Renal pelvis (tissue), 4 donors: ENCODE results near the gene IL12RB1. TPM values are rescaled to one million over a fixed set of nuclear protein-coding genes. Genes with fewer than 3 reads are reported as not detected.
A peak's percentile ranks its signal among the peaks of the same experiment; 100 is the strongest.
"Not testable (repeated sequence)": the region's sequence is repeated elsewhere in the genome, so short reads cannot be mapped to it uniquely, and the experiment has no call there.

Experiments used
- DNase-seq: peaks from one replicate; pipeline ENCODE4 v3.0.0-alpha.2; 2013
- polyA plus RNA-seq, 3 donors: library from polyadenylated mRNA; unstranded; fragments of 120-200 nt; gene quantifications; one replicate each; pipeline ENCODE4 v1.2.1, GENCODE V29; 2013; ENCODE audit not compliant: insufficient read length in 3 of 3

IL12RB1 gene
- polyA plus RNA-seq, 3 donors = 0.18 to 0.27 (median 0.24) TPM

GRCh38 chr19:18089726-18090125, 3.0 kb upstream of the IL12RB1 start:
- DNase-seq = no peak

GRCh38 chr19:18089096-18089541, 2.4 kb upstream of the IL12RB1 start:
- not testable (repeated sequence) for DNase-seq

GRCh38 chr19:18085702-18086457, 854 bp downstream of the IL12RB1 start:
- no peak for DNase-seq

DNA sequence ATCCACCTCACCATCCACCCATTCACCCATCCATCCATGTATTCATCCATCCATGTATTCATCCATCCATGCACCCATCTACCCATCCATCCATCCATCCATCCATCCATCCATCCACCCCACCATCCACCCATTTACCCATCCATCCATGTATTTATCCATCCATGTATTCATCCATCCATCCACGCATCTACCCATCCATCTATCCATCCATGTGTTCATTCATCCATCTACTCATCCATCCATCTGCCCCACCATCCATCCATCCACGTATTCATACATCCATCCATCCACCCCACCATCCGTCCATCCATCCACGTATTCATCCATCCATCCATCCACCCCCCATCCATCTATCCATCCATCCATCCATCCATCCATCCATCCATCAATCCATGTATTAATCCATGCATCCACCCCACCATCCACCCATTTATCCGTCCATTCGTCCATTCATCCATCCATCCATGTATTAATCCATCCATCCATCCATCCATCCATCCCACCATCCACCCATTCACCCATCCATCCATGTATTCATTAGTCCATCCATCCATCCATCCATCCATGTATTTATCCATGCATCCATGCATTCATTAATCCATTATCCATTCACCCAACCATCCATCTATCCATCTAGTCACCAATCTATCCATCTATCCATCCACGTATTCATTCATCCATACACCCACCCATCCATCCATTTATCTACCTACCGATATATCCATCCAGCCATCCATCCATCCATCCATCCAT, 2.6 kb downstream of the IL12RB1 start:
- DNase-seq = no peak

DNA sequence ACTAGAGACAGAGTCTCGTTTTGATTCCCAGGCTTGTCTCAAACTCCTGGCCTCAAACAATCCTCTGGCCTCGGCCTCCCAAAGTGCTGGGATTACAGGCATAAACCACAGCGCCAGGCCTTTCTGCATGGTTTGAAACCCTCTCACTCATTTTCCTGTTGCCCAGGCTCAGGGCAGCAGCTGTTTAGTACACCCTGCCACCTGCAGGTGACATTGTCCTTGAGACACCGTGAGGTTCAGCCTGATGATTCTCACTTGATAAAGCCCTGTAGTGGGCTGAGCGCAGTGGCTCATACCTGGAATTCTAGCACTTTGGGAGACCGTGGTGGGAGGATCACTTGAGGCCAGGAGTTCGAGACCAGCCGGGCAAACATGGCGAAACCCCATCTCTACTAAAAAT, 12.5 kb downstream of the IL12RB1 start:
- no peak for DNase-seq

DNA sequence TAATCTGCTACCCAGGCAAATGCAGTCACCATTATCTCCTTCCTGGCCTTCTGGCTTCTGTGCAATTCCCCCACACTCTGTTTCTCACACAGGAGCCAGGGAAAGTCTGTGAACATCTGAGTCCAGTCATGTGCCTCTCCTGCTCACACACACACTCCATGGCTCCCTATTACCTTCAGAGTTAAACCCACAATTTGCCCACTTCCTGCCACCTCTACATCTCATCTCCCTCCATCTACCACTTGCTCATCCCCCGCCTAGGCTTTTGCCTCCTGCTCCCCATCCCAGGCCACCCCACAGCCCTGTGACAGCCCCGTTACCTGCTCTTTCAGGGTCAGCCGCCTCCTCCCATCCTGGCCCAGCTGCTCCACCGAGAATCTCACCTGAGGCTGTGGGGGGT, 13.5 kb downstream of the IL12RB1 start:
- DNase-seq = no peak

GRCh38 chr19:18072335-18072734, 14.4 kb downstream of the IL12RB1 start:
- DNase-seq = no peak

DNA sequence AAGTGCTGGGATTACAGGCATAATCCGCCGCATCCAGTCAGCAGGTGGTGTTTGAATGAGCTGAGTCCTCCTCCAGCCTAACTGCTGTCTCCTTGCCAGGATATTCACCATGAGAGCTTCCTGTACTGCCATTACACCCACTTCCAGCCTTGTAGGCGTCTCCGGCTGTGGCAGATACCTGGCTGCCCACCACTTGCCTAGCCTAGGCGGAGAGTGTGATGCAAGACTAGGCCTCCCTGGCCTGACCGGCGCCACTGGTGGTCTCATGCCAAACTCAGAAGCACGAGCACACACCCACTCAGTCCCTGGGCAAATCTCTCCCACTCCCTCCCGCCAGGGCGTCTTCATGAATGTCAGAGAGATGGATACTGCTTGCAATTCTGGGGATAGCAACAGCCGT, 16.6 kb downstream of the IL12RB1 start:
- DNase-seq = no peak

DNA sequence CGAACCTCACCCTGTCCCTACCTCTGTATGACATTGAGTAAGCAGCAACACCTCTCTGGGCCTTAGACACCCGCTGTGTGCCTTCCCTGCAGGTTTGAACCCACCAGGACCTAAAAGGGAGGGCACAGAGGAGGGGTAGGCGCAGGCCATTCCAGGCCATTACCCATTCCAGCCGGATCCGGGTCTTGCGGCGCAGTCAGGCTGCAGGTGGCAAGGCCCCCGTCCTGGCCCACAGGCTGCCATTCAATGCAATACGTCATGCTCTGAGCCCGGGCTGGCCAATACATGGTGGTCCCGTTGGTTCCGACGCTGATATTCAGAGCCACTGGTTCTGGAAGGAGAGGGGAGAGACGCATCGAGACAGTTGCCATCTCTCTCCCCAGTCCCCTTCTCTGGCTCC, 17.4 kb downstream of the IL12RB1 start:
- no peak for DNase-seq

DNA sequence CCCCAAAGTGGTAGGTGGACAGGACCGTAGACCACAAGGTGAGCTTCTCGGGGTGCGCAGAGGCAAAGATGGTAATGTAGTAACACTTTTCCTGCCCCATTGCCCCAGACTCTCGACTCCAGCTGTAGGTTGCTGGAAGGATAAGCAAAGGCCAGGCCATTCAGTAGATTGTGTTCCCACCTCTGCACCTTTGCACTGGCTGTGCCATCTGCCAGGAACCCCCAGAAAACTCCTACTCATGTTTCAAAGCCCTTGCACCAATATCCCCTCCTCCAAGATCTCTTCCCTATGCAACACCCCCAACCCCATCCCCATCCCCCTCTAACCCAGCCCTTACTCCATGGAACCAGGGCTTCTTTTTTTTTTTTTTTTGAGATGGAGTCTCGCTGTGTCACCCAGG, 18.3 kb downstream of the IL12RB1 start:
- no peak for DNase-seq

GRCh38 chr19:18065173-18065495, 21.6 kb downstream of the IL12RB1 start:
- no peak for DNase-seq

DNA sequence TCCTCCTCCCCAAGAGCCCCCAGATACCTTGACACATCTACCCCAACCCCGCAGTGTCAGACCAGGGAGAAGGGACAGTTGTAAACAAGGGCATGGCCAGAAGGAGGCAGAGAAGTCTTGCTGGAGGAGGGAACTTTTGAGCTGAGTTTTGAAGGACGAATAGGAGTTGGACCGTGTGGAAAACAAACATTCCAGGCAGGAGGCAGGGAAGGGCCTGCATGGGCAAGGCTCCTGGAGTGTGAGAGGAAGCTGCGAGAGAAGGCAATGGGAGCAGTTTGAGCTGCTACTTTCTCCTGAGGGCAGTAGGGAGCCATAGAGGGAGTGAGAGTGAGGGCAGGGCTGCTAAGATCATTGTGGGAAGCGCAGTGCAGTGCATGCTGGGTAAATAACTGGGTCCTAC, 23.3 kb downstream of the IL12RB1 start:
- DNase-seq = no peak

DNA sequence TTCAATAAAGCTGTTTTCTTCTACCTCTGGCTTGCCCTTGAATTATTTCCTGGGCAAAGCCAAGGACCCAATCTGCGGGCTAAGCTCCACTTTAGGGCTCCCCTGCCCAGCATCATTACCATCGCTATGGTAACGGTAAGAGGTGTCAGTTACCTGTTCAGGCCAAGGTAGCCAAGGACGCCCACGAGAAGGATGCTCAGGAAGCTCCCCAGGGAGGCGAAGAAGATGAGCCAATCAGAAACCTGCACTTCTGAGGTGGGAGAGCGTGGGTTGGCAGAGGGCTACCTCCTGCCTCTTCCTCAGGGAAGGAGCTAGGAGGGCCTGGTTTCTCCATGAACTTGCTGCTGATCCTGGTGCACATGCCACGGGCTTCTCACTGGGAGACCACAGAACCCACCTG, 24.7 kb downstream of the IL12RB1 start:
- no peak for DNase-seq

DNA sequence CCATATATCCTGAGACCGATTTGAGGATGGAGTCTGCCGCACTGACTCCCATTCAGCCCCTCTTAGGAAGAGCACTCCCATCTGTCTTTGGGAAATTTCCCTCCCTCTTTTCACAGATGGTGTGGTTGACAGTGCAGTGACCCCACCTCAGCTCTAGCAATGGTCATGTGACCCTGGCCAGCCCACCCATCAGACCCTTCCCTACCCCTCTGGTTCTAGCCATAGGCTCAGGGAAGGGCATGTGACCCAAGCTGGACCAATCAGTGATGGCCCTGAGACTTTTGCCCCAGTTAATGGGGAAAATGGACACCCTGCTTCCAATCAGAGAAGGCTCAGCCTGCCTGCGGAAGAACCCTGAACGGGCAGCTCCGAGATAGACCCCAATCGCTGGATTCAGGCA, 26.3 kb downstream of the IL12RB1 start:
- DNase-seq = no peak

DNA sequence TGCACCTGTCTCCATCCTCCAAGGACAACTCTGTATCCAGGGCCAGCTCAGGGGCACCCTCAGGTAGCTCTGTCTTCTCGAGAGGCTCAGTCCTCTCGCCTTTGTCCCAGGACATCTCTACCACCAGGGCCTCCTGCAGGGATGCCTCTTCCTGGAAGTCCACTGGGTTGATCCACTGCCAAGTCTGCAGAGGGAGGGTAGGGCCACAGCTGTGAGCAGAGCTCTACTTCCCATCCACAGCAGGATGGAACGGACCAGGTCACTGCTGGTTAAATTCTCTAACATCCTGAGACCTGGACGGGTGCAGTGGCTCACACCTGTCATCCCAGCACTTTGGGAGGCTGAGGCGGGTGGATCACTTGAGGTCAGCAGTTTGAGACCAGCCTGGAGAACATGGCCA, 26.8 kb downstream of the IL12RB1 start:
- no peak for DNase-seq

DNA sequence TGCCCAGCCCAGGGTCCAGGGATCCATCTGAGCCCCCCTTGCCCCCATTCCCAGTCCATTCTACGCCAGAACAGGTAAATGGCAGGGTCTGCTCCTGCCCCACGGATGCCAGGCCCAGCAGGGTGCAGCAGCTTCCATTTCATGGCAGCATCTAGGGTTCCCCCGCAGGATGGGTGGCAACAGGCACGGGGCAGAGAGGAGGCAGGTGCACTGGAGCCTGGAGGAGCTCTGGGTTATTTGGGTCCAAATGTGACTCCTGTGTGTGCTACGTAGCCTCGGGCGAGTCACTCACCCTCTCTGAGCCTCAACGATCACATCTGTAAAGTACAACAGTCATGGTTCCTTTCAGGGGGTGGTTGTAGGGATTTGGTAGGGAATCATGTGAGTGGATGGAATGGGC, 27.4 kb downstream of the IL12RB1 start:
- DNase-seq = no peak

- peak; percentile 76 for DNase-seq
Observed at GRCh38 chr19:18058208-18059009, 28.3 kb downstream of the IL12RB1 start.

GRCh38 chr19:18057557-18057956, 29.2 kb downstream of the IL12RB1 start:
- no peak for DNase-seq

GRCh38 chr19:18055967-18056366, 30.8 kb downstream of the IL12RB1 start:
- DNase-seq = no peak

- no peak for DNase-seq
Observed at GRCh38 chr19:18053576-18054219, 33.0 kb downstream of the IL12RB1 start.

GRCh38 chr19:18051887-18052286, 34.8 kb downstream of the IL12RB1 start:
- no peak for DNase-seq

- DNase-seq = peak; percentile 23
Observed at GRCh38 chr19:18049385-18049784, 37.3 kb downstream of the IL12RB1 start.
